HEK293 (cell line): ENCODE data around the gene SSTR1.

Source experiments
- CTCF ChIA-PET: fragments of 350-600 bp; formaldehyde crosslinking; extraction: SDS; loops from one replicate; lab custom pipeline; 2021; ENCODE audit warnings: antibody characterized with exemption; lab: Yijun Ruan, JAX
- POLR2A ChIA-PET: fragments of 300-600 bp; formaldehyde crosslinking; extraction: SDS; loops from one replicate; lab custom pipeline; 2020; ENCODE audit warnings: antibody characterized with exemption, inconsistent platforms; lab: Yijun Ruan, JAX
- H3K27ac ChIP-seq: fragments of 200-500 bp; sonication (Bioruptor generic); 2 replicates; pipeline ENCODE4 v1.5.1; 2014; ENCODE audit warnings: low read depth, low read length, control low read depth, inconsistent platforms; ENCODE audit errors: extremely low read depth
- H3K36me3 ChIP-seq, 2 experiments: fragments of 200-500 bp in 1 of 2; sonication (Bioruptor generic) in 1 of 2; 1 replicate in 1 of 2; 2 replicates in 1 of 2; pipeline ENCODE4 v1.5.1; 2014 to 2017; ENCODE audit warnings: inconsistent platforms in 2 of 2, low read length in 2 of 2; ENCODE audit not compliant: control insufficient read depth in 2 of 2, insufficient read depth in 1 of 2
- H3K4me1 ChIP-seq: fragments of 200-500 bp; sonication (Bioruptor generic); 2 replicates; pipeline ENCODE4 v1.5.1; 2014; ENCODE audit warnings: mild to moderate bottlenecking, low read length, inconsistent platforms; ENCODE audit not compliant: control insufficient read depth, insufficient read depth
- H3K4me3 ChIP-seq: 2 replicates; pipeline ENCODE4 v1.5.1; 2011; ENCODE audit warnings: low read depth, mild to moderate bottlenecking, control low read depth, low read length, moderate library complexity
- H3K9me3 ChIP-seq: fragments of 200-500 bp; sonication (Bioruptor generic); 2 replicates; pipeline ENCODE4 v1.5.1; 2014; ENCODE audit warnings: low read depth, low read length, inconsistent platforms; ENCODE audit not compliant: control insufficient read depth, insufficient read depth
- BCL11B ChIP-seq: fragments of 450-650 bp; formaldehyde crosslinking; IDR thresholded peaks from 2 replicates; pipeline ENCODE4 v1.5.1; 2016; ENCODE audit warnings: low read depth, missing biosample characterization, missing genetic modification characterization
- CTCF ChIP-seq: fragments of 450-650 bp; formaldehyde crosslinking; IDR thresholded peaks from 2 replicates; pipeline ENCODE4 v1.5.1; 2016; ENCODE audit warnings: missing biosample characterization, missing genetic modification characterization
- REST ChIP-seq: fragments of 450-650 bp; formaldehyde crosslinking; IDR thresholded peaks from 2 replicates; pipeline ENCODE4 v1.5.1; 2016; ENCODE audit warnings: missing biosample characterization, missing genetic modification characterization
- SETDB1 ChIP-seq: IDR thresholded peaks from one replicate; pipeline ENCODE4 v1.6.1; 2017; ENCODE audit warnings: mild to moderate bottlenecking, low read length, moderate library complexity, mixed read lengths; ENCODE audit not compliant: insufficient read length
- SP3 ChIP-seq: fragments of 450-650 bp; formaldehyde crosslinking; IDR thresholded peaks from 2 replicates; pipeline ENCODE4 v1.5.1; 2016; ENCODE audit warnings: missing biosample characterization, missing genetic modification characterization
- SP7 ChIP-seq: fragments of 450-650 bp; formaldehyde crosslinking; IDR thresholded peaks from 2 replicates; pipeline ENCODE4 v1.5.1; 2016; ENCODE audit warnings: missing biosample characterization, missing genetic modification characterization
- ZBTB21 ChIP-seq: fragments of 450-650 bp; formaldehyde crosslinking; IDR thresholded peaks from 2 replicates; pipeline ENCODE4 v1.5.1; 2017; ENCODE audit warnings: missing biosample characterization, missing genetic modification characterization
- ZBTB26 ChIP-seq: fragments of 450-650 bp; formaldehyde crosslinking; optimal IDR thresholded peaks from 2 replicates; pipeline ENCODE3; 2016; ENCODE audit warnings: missing biosample characterization, mild to moderate bottlenecking, missing genetic modification characterization
- ZIC2 ChIP-seq: fragments of 450-650 bp; formaldehyde crosslinking; IDR thresholded peaks from 2 replicates; pipeline ENCODE4 v1.5.1; 2016; ENCODE audit warnings: missing biosample characterization, missing genetic modification characterization
- ZNF10 ChIP-seq: fragments of 450-650 bp; formaldehyde crosslinking; IDR thresholded peaks from 2 replicates; pipeline ENCODE4 v1.5.1; 2017; ENCODE audit warnings: missing biosample characterization, missing genetic modification characterization
- ZNF140 ChIP-seq: fragments of 450-650 bp; formaldehyde crosslinking; IDR thresholded peaks from 2 replicates; pipeline ENCODE4 v1.5.1; 2016; ENCODE audit warnings: missing biosample characterization, missing genetic modification characterization
- ZNF184 ChIP-seq: fragments of 450-650 bp; IDR thresholded peaks from 2 replicates; pipeline ENCODE4 v1.5.1; 2018; ENCODE audit warnings: missing biosample characterization, mild to moderate bottlenecking, missing genetic modification characterization
- ZNF211 ChIP-seq: fragments of 450-650 bp; formaldehyde crosslinking; IDR thresholded peaks from 2 replicates; pipeline ENCODE4 v1.5.1; 2016; ENCODE audit warnings: low read depth, missing biosample characterization, missing genetic modification characterization
- ZNF221 ChIP-seq: fragments of 450-650 bp; formaldehyde crosslinking; IDR thresholded peaks from 2 replicates; pipeline ENCODE4 v1.5.1; 2017; ENCODE audit warnings: missing biosample characterization, missing genetic modification characterization, borderline replicate concordance
- ZNF302 ChIP-seq: fragments of 450-650 bp; formaldehyde crosslinking; IDR thresholded peaks from 2 replicates; pipeline ENCODE4 v1.5.1; 2016; ENCODE audit warnings: missing biosample characterization, missing genetic modification characterization, low read depth
- ZNF324 ChIP-seq: fragments of 450-650 bp; formaldehyde crosslinking; IDR thresholded peaks from 2 replicates; pipeline ENCODE4 v1.5.1; 2016; ENCODE audit warnings: missing biosample characterization, missing genetic modification characterization
- ZNF416 ChIP-seq: fragments of 450-650 bp; formaldehyde crosslinking; IDR thresholded peaks from 2 replicates; pipeline ENCODE4 v1.5.1; 2016; ENCODE audit warnings: missing biosample characterization, missing genetic modification characterization
- ZNF501 ChIP-seq: fragments of 450-650 bp; formaldehyde crosslinking; IDR thresholded peaks from 2 replicates; pipeline ENCODE4 v1.5.1; 2016; ENCODE audit warnings: missing biosample characterization, missing genetic modification characterization
- ZNF513 ChIP-seq: fragments of 450-650 bp; IDR thresholded peaks from 2 replicates; pipeline ENCODE4 v1.5.1; 2018; ENCODE audit warnings: missing biosample characterization, missing genetic modification characterization
- ZNF596 ChIP-seq: fragments of 450-650 bp; IDR thresholded peaks from 2 replicates; pipeline ENCODE4 v1.5.0; 2018; ENCODE audit warnings: missing biosample characterization, mild to moderate bottlenecking, missing genetic modification characterization, moderate library complexity
- ZNF623 ChIP-seq: fragments of 450-650 bp; formaldehyde crosslinking; IDR thresholded peaks from 2 replicates; pipeline ENCODE4 v1.5.1; 2016; ENCODE audit warnings: missing biosample characterization, missing genetic modification characterization
- ZSCAN4 ChIP-seq: fragments of 450-650 bp; formaldehyde crosslinking; IDR thresholded peaks from 2 replicates; pipeline ENCODE4 v1.5.1; 2017; ENCODE audit warnings: missing biosample characterization, missing genetic modification characterization
- TF ChIP-seq, protein P1 (sequence below): fragments of 450-650 bp; formaldehyde crosslinking; IDR thresholded peaks from 2 replicates; pipeline ENCODE4 v1.5.1; 2017; ENCODE audit warnings: missing biosample characterization, missing genetic modification characterization
- TF ChIP-seq, protein P2 (sequence below): fragments of 450-650 bp; IDR thresholded peaks from 2 replicates; pipeline ENCODE4 v1.5.1; 2018; ENCODE audit warnings: missing biosample characterization, mild to moderate bottlenecking, missing genetic modification characterization

Gene SSTR1

GRCh38 chr14:38213001-38213400 is 5.3 kb downstream of the SSTR1 start (continued):
- no peak for TF ChIP-seq ZBTB26 (tag by site-specific recombination)
- TF ChIP-seq ZNF513 (tag by site-specific recombination), result no peak
- no peak for TF ChIP-seq ZNF623 (tag by site-specific recombination)
- no peak for TF ChIP-seq SP7 (tag by site-specific recombination)
- TF ChIP-seq SP3 (tag by site-specific recombination), result no peak
- no peak for TF ChIP-seq ZIC2 (tag by site-specific recombination)
- no peak for TF ChIP-seq ZNF416 (tag by site-specific recombination)
- no peak for TF ChIP-seq ZNF221 (tag by site-specific recombination)
- no peak for TF ChIP-seq ZNF184 (tag by site-specific recombination)

DNA sequence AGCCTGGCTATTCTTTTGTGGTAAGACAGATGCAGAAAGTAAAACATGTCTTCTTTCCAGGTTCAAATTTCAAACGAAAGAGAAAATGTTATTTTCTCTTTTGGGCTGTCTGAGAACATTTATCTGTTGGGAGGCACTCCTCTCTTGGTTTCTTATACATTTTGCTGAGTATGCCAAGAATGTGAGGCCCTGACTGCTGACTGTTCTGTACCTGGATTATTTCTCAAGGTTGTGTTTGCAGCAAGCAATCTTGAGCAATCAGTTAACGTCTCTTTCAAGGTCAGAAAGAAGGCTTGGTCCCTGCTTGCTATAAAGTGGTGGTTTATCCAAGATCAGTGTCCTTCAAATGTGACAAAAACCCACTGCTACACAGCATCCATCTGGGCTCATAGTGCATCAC is 9.8 kb downstream of the SSTR1 start:
- no peak overlapping the region for H3K4me3 ChIP-seq
- H3K27ac ChIP-seq, result no peak overlapping the region
- TF ChIP-seq ZNF211 (tag by site-specific recombination) (no peak), ZNF10 (no peak), ZSCAN4 (tag by site-specific recombination) (no peak), ZNF140 (tag by site-specific recombination) (no peak), SETDB1 (no peak), ZNF596 (tag by site-specific recombination) (no peak), REST (no peak), BCL11B (tag by site-specific recombination) (no peak), ZNF501 (tag by site-specific recombination) (no peak), CTCF (no peak), ZBTB21 (no peak), ZNF302 (no peak), ZNF324 (tag by site-specific recombination) (no peak)
- TF ChIP-seq, protein P1, sequence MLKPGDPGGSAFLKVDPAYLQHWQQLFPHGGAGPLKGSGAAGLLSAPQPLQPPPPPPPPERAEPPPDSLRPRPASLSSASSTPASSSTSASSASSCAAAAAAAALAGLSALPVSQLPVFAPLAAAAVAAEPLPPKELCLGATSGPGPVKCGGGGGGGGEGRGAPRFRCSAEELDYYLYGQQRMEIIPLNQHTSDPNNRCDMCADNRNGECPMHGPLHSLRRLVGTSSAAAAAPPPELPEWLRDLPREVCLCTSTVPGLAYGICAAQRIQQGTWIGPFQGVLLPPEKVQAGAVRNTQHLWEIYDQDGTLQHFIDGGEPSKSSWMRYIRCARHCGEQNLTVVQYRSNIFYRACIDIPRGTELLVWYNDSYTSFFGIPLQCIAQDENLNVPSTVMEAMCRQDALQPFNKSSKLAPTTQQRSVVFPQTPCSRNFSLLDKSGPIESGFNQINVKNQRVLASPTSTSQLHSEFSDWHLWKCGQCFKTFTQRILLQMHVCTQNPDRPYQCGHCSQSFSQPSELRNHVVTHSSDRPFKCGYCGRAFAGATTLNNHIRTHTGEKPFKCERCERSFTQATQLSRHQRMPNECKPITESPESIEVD (tag by site-specific recombination), result no peak
- TF ChIP-seq, protein P2, sequence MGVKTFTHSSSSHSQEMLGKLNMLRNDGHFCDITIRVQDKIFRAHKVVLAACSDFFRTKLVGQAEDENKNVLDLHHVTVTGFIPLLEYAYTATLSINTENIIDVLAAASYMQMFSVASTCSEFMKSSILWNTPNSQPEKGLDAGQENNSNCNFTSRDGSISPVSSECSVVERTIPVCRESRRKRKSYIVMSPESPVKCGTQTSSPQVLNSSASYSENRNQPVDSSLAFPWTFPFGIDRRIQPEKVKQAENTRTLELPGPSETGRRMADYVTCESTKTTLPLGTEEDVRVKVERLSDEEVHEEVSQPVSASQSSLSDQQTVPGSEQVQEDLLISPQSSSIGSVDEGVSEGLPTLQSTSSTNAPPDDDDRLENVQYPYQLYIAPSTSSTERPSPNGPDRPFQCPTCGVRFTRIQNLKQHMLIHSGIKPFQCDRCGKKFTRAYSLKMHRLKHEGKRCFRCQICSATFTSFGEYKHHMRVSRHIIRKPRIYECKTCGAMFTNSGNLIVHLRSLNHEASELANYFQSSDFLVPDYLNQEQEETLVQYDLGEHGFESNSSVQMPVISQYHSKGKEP (tag by site-specific recombination), result no peak
- TF ChIP-seq, all 188 proteins: peak for 0
- Histone ChIP-seq H3K9me3 (no peaks in the 10 kb centered on the region), H3K4me1 (no peaks in the 10 kb centered on the region), H3K36me3 (no peaks in the 10 kb centered on the region)
- ChIA-PET POLR2A (no interaction called here), CTCF (no interaction called here)
